Spinal cord (tissue), 10 donors: ENCODE measurements around the gene TLNRD1. TPM values are rescaled to one million over a fixed set of nuclear protein-coding genes. Genes with fewer than 3 reads are reported as not detected.

Source experiments
- DNase-seq, 6 donors: peaks; one replicate each; pipeline versions ENCODE4 v3.0.0 to v3.0.0-alpha.2; 2013 to 2015; ENCODE audit warnings: low spot score in 6 of 6, low read depth in 4 of 6
- H3K27ac ChIP-seq: one replicate; pipeline ENCODE4 v1.5.1; 2013; ENCODE audit warnings: low read depth, low read length, control low read depth
- H3K27me3 ChIP-seq: one replicate; pipeline ENCODE4 v1.6.1; 2013; ENCODE audit warnings: low read length; ENCODE audit not compliant: control insufficient read depth, insufficient read depth
- H3K36me3 ChIP-seq: one replicate; pipeline ENCODE4 v1.6.1; 2013; ENCODE audit warnings: low read length; ENCODE audit not compliant: control insufficient read depth, insufficient read depth
- H3K4me1 ChIP-seq: one replicate; pipeline ENCODE4 v1.6.1; 2013; ENCODE audit warnings: low read length; ENCODE audit not compliant: control insufficient read depth, insufficient read depth
- H3K4me3 ChIP-seq: one replicate; pipeline ENCODE4 v1.5.1; 2013; ENCODE audit warnings: low read depth, low read length, control low read depth
- H3K9me3 ChIP-seq: one replicate; pipeline ENCODE4 v1.6.1; 2013; ENCODE audit warnings: low read length; ENCODE audit not compliant: control insufficient read depth, insufficient read depth
- WGBS: methylation state at CpG from one replicate; pipeline ENCODE4 v1.1.5; 2013; ENCODE audit warnings: missing lambda C conversion rate; ENCODE audit not compliant: insufficient coverage; 5-methylcytosine and 5-hydroxymethylcytosine counted together
- polyA plus RNA-seq, 2 donors: library from polyadenylated mRNA; unstranded; fragments of 120-200 nt; gene quantifications; one replicate each; pipeline ENCODE4 v1.2.1, GENCODE V29; 2013; ENCODE audit not compliant: insufficient read length in 2 of 2
- total RNA-seq, 2 donors: library from RNA; depleted of rRNA in 1 of 2; stranded (reverse); fragments of 120-200 nt in 1 of 2; fragments of >200 nt in 1 of 2; gene quantifications; one replicate each; pipeline versions ENCODE4 v1.2.3 to v1.2.4, GENCODE V29; 2013 to 2014
- donor health status: healthy.

Gene TLNRD1
- total and polyA plus RNA-seq, 4 donors, result 4.3 to 12.0 (median 10.0) TPM

DNA sequence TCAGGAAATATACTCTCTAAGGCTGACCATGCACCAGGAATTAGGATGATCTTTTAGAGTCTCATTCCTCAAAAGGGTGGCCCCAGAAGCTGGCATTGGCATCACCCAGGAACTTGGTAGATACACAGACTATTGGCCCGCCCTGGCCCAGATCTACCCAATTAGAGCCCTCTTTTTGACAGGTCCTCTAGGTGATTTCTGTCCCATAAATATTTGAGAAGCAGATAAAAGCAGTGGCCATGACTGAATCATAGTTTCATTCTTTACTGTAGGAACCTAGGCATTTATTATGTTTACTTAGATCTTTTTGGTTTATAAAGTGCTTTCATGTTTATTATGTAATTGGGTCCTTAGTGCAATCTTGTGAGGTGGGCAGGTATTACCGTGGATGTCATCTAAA lies 7.6 kb downstream of the TLNRD1 start:
- Histone ChIP-seq H3K4me3 (no peak overlapping the region), H3K36me3 (peaks cover 1% of the 10 kb centered on the region), H3K27me3 (no peaks in the 10 kb centered on the region), H3K9me3 (no peaks in the 10 kb centered on the region), H3K4me1 (peaks cover 1% of the 10 kb centered on the region), H3K27ac (no peak overlapping the region)
- no CpG with 5 or more reads among the region's 2 CpGs for WGBS
- DNase-seq, result no peak

DNA sequence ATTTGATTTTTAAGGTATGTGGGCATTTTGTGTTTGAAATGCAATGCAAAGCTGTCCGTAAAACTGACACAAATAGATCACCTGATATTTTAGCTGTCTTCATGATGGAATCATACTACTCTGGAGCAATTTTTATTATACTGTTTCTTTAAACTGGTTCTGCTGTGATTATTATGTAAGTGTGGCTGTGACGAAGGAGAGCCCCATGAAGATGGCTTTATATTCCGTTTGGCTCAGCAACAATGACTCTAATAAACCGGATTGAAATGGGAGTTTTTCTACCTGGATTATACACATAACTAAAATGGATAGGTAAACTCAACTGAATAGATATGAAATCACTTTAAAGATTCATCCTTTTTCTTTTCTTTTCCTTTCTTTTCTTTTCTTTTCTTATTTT lies 9.4 kb downstream of the TLNRD1 start:
- Histone ChIP-seq H3K9me3 (no peaks in the 10 kb centered on the region), H3K4me1 (peaks cover 4% of the 10 kb centered on the region), H3K36me3 (no peaks in the 10 kb centered on the region), H3K27me3 (no peaks in the 10 kb centered on the region), H3K27ac (no peak overlapping the region), H3K4me3 (no peak overlapping the region)
- no peak for DNase-seq
- WGBS, result no CpG with 5 or more reads among the region's 4 CpGs

DNA sequence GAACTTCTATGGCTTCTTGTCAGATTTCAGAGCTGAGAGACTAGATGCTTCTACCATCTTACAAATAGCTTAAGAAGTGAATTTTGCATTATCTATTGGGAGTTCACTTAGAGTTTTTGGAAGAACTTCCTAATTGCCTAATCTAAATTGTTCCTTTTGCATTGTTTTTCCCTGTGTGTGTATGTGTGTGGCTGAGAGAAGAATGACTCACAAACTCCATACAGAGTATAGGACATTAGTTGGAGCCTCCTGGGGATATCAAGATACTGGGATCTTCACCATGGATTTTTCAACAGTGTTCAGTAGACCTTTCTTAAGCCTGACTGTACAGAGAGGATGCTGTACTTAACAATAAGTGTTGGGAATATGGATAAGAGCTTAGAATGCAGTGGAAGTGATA lies 10.9 kb downstream of the TLNRD1 start:
- H3K36me3 ChIP-seq, result no peaks in the 10 kb centered on the region
- H3K4me3 ChIP-seq, result no peak overlapping the region
- peaks cover 13% of the 10 kb centered on the region for H3K4me1 ChIP-seq
- DNase-seq, result no peak
- H3K9me3 ChIP-seq, result no peaks in the 10 kb centered on the region
- H3K27ac ChIP-seq, result no peak overlapping the region
- H3K27me3 ChIP-seq, result no peaks in the 10 kb centered on the region

DNA sequence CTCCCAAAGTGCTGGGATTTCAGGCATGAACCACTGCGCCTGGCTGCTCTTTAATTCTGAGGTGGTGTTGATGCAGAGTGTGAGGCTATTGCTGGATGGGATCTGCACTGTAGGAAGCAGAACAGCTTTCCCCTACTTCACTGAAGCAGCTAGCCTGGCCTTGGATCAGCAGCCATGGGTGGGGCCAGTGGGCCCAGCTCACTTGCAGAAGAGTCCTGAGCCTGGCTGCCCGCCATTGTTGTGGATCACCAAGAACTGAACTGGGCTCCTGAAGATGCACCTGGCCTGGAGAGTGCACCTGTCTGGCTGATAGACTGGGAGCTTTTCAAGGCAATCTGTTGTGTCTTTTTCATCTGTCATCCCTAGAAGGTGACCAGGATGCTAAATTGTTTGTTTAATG lies 11.9 kb downstream of the TLNRD1 start:
- Histone ChIP-seq H3K4me1 (peaks cover 13% of the 10 kb centered on the region), H3K9me3 (no peaks in the 10 kb centered on the region), H3K27ac (no peak overlapping the region), H3K27me3 (no peaks in the 10 kb centered on the region), H3K36me3 (no peaks in the 10 kb centered on the region), H3K4me3 (no peak overlapping the region)
- no peak for DNase-seq
- 100% methylated on average over 1 of the region's 2 CpGs for WGBS

DNA sequence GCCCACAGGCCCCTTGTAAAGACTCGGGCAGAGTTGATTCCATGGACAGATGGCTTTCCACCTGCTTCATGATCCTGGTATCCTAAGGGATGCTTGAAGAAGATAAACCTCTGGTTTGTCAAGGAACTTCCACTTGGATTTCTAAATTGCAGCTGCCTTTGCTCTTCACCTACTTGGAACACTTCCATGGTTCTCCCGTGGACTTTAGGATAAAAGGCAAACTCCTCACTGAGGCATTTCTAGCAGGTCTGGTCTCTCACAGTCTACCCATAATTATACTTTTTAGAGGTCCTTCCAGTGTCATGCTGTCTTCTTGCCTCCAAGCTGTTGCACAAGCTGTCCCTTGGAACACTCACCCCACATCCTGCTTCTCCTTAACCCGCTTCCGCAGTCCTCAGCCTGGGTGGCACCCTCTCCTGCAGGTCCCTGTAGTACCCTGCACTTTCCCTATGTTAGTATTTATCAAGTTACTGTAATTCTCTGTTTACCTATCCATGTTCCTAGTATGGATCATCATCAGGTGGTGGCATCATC lies 12.7 kb downstream of the TLNRD1 start:
- Histone ChIP-seq H3K36me3 (no peaks in the 10 kb centered on the region), H3K9me3 (no peaks in the 10 kb centered on the region), H3K27ac (no peak overlapping the region), H3K4me1 (peaks cover 13% of the 10 kb centered on the region), H3K27me3 (no peaks in the 10 kb centered on the region), H3K4me3 (no peak overlapping the region)
- 84% methylated on average over 3 of the region's 4 CpGs for WGBS
- DNase-seq, result no peak

DNA sequence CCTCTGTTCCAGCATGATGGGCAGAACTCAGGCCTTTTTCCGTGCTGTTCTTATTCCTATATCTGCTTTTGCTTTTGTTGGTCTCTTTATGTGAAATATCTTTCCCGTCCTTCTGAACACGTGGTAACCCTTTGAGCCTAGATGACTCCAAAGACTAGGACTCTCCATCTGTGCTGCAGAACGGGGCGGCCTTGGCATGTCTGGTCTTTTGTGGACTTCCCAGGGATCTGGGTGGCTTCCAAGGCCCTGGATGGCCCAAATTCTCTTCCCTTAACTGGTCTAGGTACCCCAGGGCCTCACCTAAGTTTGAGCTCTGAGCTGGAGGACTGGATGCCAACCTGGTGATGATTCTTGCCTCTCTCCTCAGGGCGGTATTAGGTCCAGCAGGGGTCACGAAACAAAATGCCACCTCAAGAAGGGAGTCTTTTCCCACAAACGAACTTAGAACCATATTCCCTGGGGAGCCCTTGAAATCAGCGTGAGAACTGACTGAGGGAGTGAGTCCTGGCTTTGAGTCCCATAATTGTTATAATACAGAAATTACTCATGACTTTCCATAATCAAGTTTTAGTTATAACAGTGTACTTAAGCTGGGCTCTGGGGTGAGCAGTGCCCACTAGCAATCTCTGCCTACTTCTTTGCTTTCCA lies 13.8 kb downstream of the TLNRD1 start:
- Histone ChIP-seq H3K36me3 (no peaks in the 10 kb centered on the region), H3K9me3 (no peaks in the 10 kb centered on the region), H3K27me3 (no peaks in the 10 kb centered on the region), H3K4me3 (no peak overlapping the region), H3K4me1 (peaks cover 13% of the 10 kb centered on the region), H3K27ac (no peak overlapping the region)
- WGBS, result 96% methylated on average over 6 of the region's 9 CpGs
- no peak for DNase-seq

DNA sequence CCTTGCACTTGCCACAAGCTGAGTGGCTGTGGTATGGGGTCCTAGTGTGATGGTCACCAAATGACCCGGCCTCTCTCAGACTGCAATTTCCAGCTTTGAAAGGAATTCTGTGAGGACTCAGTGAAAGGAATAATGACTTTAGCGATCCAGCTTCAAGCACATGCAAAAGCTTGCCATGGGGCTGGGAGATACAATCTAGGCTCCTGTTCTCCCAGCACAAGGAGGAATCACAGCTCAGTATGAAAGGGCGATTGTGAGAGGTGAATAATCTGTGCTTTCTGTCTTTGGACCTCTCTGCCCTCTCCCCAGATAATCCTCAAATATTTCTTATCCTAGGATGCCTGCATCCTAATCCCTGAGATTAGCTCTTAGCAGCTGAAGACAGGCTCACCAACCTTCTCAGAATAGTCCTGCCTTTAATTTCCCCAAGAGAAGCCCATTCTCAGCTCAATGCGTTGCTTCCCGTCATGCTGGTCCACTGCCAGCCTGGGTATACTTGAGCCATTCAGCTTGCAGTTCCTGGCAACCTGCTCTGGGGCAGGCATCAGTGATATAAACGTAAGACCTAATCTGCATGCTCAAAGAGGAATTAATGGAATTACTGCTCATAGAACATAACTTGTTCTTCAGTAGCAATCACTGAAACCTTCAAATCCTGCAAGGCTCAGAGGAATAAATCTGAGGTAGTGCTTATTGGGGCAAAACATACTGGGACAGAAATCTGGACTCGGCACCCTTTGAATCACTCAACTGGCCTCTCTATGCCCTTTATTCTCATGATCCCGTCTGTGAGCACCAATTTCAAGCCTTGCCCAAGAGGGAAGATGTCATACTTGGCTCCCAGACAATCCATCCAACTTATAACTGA lies 15.1 kb downstream of the TLNRD1 start:
- H3K27ac ChIP-seq, result peak overlapping the region; percentile 70
- peak in 3 of 6 donors; percentile 44 to 81 (median 79) for DNase-seq
- 41% methylated on average over 5 of the region's 8 CpGs for WGBS

DNA sequence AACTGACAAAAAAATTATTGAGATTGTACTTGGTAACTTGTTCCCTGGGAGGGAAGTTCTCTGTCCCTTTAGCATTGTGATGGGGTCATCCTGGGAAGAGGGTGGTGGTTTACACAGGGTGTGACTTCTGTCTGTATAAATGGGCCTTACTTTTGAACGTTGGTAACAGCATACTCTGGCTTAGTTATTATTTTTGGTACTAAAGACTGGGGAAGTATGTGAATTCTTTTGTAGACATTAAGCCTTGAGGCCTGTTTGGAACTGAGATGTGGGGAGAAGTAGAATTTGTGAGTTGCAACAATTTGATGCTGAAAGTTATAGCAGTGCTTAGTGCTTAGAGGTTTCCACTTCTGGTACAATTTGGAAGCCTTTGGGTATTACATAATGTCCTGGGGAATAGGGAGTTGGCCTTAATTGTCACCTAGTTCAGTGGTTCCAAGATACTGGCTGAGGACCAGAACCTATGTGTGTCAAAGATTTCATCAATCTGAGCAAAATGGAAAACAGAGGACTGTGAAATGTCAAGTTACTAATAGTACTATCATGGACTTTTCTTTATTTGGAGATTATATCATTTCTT lies 15.9 kb downstream of the TLNRD1 start:
- H3K9me3 ChIP-seq, result no peaks in the 10 kb centered on the region
- WGBS, result 67% methylated on average over 1 of the region's 1 CpG
- H3K4me3 ChIP-seq, result no peak overlapping the region
- no peaks in the 10 kb centered on the region for H3K27me3 ChIP-seq
- H3K4me1 ChIP-seq, result peaks cover 13% of the 10 kb centered on the region
- DNase-seq, result no peak
- H3K36me3 ChIP-seq, result no peaks in the 10 kb centered on the region
- H3K27ac ChIP-seq, result peak overlapping the region; percentile 70

More for the DNA sequence above, 15.1 kb downstream of the TLNRD1 start:
- Histone ChIP-seq H3K4me1 (peaks cover 13% of the 10 kb centered on the region), H3K27me3 (no peaks in the 10 kb centered on the region), H3K4me3 (no peak overlapping the region), H3K36me3 (no peaks in the 10 kb centered on the region), H3K9me3 (no peaks in the 10 kb centered on the region)

DNA sequence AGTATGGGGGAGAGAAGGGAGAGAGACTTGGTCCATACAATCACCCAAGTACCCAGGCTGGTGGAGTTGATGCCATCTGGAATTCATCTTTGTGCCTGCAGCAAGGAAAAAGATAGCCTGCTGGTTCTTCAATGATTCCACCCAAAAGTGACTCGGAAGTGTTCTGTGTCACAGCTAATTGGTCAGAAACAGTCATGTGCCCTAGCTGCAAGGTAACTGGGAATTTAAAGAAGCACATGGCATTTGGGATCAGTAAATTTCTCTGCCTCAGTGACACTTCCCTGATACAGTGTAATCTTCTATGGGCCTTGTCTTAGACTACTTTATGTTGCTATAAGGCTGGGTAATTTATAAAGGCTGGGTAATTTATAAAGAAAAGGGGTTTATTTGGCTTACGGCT lies 17.5 kb downstream of the TLNRD1 start:
- no peak overlapping the region for H3K4me3 ChIP-seq
- H3K4me1 ChIP-seq, result peaks cover 13% of the 10 kb centered on the region
- no peaks in the 10 kb centered on the region for H3K36me3 ChIP-seq
- WGBS, result 94% methylated on average over 2 of the region's 2 CpGs
- H3K27ac ChIP-seq, result no peak overlapping the region
- no peak for DNase-seq
- no peaks in the 10 kb centered on the region for H3K27me3 ChIP-seq
- H3K9me3 ChIP-seq, result no peaks in the 10 kb centered on the region
